HG03045 (cell line): ENCODE measurements around the gene CFAP69.

Experiments
- ATAC-seq: cut with Tn5 transposase; IDR thresholded peaks from one replicate; pipeline ENCODE4 v1.9.1; 2021; ENCODE audit warnings: mild to moderate bottlenecking, moderate library complexity; ENCODE audit not compliant: unreplicated experiment

CFAP69 gene

GRCh38 chr7:90244909-90245851 is at the start of gene CFAP69:
Gene CFAP69 (plus strand): TSS chr7:90245174. CDS start chr7:90245425, 251 bp downstream.
- ATAC-seq, result peak; percentile 83

GRCh38 chr7:90201500-90202195 is 43.3 kb upstream of the CFAP69 start:
- ATAC-seq, result no peak

- no peak for ATAC-seq
Measured at GRCh38 chr7:90207956-90208355, 37.0 kb upstream of the CFAP69 start.

GRCh38 chr7:90209776-90210175 is 35.2 kb upstream of the CFAP69 start:
- ATAC-seq, result no peak

- no peak for ATAC-seq
Measured at GRCh38 chr7:90210475-90210874, 34.5 kb upstream of the CFAP69 start.

GRCh38 chr7:90210981-90211380 is 34.0 kb upstream of the CFAP69 start:
- no peak for ATAC-seq

GRCh38 chr7:90211391-90212148 is 33.4 kb upstream of the CFAP69 start, which contains the start of gene STEAP2:
Gene STEAP2 (plus strand): TSS chr7:90211740. CDS start chr7:90225083, 13,343 bp downstream.
- ATAC-seq, result peak; percentile 95

- ATAC-seq, result no peak
Measured at GRCh38 chr7:90212149-90212495, 32.9 kb upstream of the CFAP69 start.

- ATAC-seq, result no peak
Measured at GRCh38 chr7:90213521-90213920, 31.5 kb upstream of the CFAP69 start.

GRCh38 chr7:90216080-90216674 is 28.8 kb upstream of the CFAP69 start:
- no peak for ATAC-seq

GRCh38 chr7:90216771-90217170 is 28.2 kb upstream of the CFAP69 start:
- no peak for ATAC-seq

GRCh38 chr7:90222390-90222789 is 22.6 kb upstream of the CFAP69 start:
- ATAC-seq, result no peak

- ATAC-seq, result no peak
Measured at GRCh38 chr7:90222811-90223725, 21.9 kb upstream of the CFAP69 start.

- no peak for ATAC-seq
Measured at GRCh38 chr7:90224195-90224594, 20.8 kb upstream of the CFAP69 start.

GRCh38 chr7:90225181-90225580 is 19.8 kb upstream of the CFAP69 start:
- ATAC-seq, result no peak

GRCh38 chr7:90225601-90226000 is 19.4 kb upstream of the CFAP69 start:
- no peak for ATAC-seq

- no peak for ATAC-seq
Measured at GRCh38 chr7:90227259-90227658, 17.7 kb upstream of the CFAP69 start.

- ATAC-seq, result no peak
Measured at GRCh38 chr7:90229682-90230081, 15.3 kb upstream of the CFAP69 start.

GRCh38 chr7:90230834-90231233 is 14.1 kb upstream of the CFAP69 start:
- no peak for ATAC-seq

- no peak for ATAC-seq
Measured at GRCh38 chr7:90231304-90231703, 13.7 kb upstream of the CFAP69 start.
